Measurements from ENCODE around the gene MRTFA.
"Not testable (repeated sequence)": the region's sequence is repeated elsewhere in the genome, so short reads cannot be mapped to it uniquely, and the experiment has no call there.

MRTFA gene

GRCh38 chr22:40607506-40607905 lies 29.0 kb downstream of the MRTFA start:
- Histone ChIP-seq H3K4me1 (ENCODE audit: control insufficient read depth in 1 of 2, insufficient read depth in 2 of 2, low read length in 2 of 2) (peaks cover 0 to 31% of the 10 kb centered on the region in 2 donors), H3K4me3 (ENCODE audit: low read depth in 1 of 2, low read length in 2 of 2) (no peak overlapping the region)

GRCh38 chr22:40606306-40606705 lies 30.2 kb downstream of the MRTFA start:
- H3K4me3 ChIP-seq (ENCODE audit: low read depth in 1 of 2, low read length in 2 of 2) = no peak overlapping the region
- peaks cover 0 to 35% of the 10 kb centered on the region in 2 donors for H3K4me1 ChIP-seq (ENCODE audit: control insufficient read depth in 1 of 2, insufficient read depth in 2 of 2, low read length in 2 of 2)
- H3K9me3 ChIP-seq (ENCODE audit: control insufficient read depth in 1 of 2, low read length in 2 of 2) = no peaks in the 10 kb centered on the region
- no peaks in the 10 kb centered on the region for H3K27me3 ChIP-seq (ENCODE audit: low read depth, low read length)
- peak overlapping the region; percentile 32 for H3K27ac ChIP-seq (ENCODE audit: low read length)
- H3K36me3 ChIP-seq (ENCODE audit: control insufficient read depth in 1 of 2, insufficient read depth in 2 of 2, low read length in 2 of 2) = no peaks in the 10 kb centered on the region

More at GRCh38 chr22:40607506-40607905, 29.0 kb downstream of the MRTFA start:
- H3K27ac ChIP-seq (ENCODE audit: low read length) = no peak overlapping the region
- H3K36me3 ChIP-seq (ENCODE audit: control insufficient read depth in 1 of 2, insufficient read depth in 2 of 2, low read length in 2 of 2) = no peaks in the 10 kb centered on the region
- no peaks in the 10 kb centered on the region for H3K9me3 ChIP-seq (ENCODE audit: control insufficient read depth in 1 of 2, low read length in 2 of 2)
- no peaks in the 10 kb centered on the region for H3K27me3 ChIP-seq (ENCODE audit: low read depth, low read length)

- Histone ChIP-seq H3K4me3 (ENCODE audit: low read depth in 1 of 2, low read length in 2 of 2) (no peak overlapping the region), H3K9me3 (ENCODE audit: control insufficient read depth in 1 of 2, low read length in 2 of 2) (no peaks in the 10 kb centered on the region), H3K27ac (ENCODE audit: low read length) (peak overlapping the region; percentile 7), H3K27me3 (ENCODE audit: low read depth, low read length) (no peaks in the 10 kb centered on the region), H3K36me3 (ENCODE audit: control insufficient read depth in 1 of 2, insufficient read depth in 2 of 2, low read length in 2 of 2) (no peaks in the 10 kb centered on the region), H3K4me1 (ENCODE audit: control insufficient read depth in 1 of 2, insufficient read depth in 2 of 2, low read length in 2 of 2) (peaks cover 0 to 35% of the 10 kb centered on the region in 2 donors)
These were observed 30.8 kb downstream of the MRTFA start for GRCh38 chr22:40605761-40606160.

GRCh38 chr22:40603088-40603605 lies 33.4 kb downstream of the MRTFA start:
- Histone ChIP-seq H3K4me1 (ENCODE audit: control insufficient read depth in 1 of 2, insufficient read depth in 2 of 2, low read length in 2 of 2) (peaks cover 0 to 24% of the 10 kb centered on the region in 2 donors), H3K4me3 (ENCODE audit: low read depth in 1 of 2, low read length in 2 of 2) (no peak overlapping the region), H3K36me3 (ENCODE audit: control insufficient read depth in 1 of 2, insufficient read depth in 2 of 2, low read length in 2 of 2) (no peaks in the 10 kb centered on the region), H3K27me3 (ENCODE audit: low read depth, low read length) (no peaks in the 10 kb centered on the region), H3K9me3 (ENCODE audit: control insufficient read depth in 1 of 2, low read length in 2 of 2) (no peaks in the 10 kb centered on the region), H3K27ac (ENCODE audit: low read length) (no peak overlapping the region)

DNA sequence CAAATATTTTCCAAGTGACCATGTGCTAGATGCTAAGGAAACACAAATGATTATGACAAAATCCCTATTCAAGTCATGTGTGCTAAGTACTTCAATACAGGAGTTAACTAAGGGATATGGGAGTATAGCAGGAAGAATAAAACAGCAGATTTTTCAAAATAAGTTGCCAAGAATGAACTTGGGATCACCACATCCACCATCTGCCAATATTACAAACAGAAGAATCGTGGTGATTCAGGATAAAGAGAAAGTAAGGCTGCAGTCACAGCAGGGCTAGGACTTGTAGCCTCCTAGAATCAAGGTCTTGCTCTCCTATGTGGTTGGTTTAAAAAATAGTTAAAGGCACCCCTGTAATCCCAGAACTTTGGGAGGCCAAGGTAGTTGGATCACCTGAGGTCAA lies 34.3 kb downstream of the MRTFA start:
- Histone ChIP-seq H3K4me3 (ENCODE audit: low read depth in 1 of 2, low read length in 2 of 2) (no peak overlapping the region), H3K27ac (ENCODE audit: low read length) (no peak overlapping the region), H3K36me3 (ENCODE audit: control insufficient read depth in 1 of 2, insufficient read depth in 2 of 2, low read length in 2 of 2) (no peaks in the 10 kb centered on the region), H3K4me1 (ENCODE audit: control insufficient read depth in 1 of 2, insufficient read depth in 2 of 2, low read length in 2 of 2) (peaks cover 0 to 31% of the 10 kb centered on the region in 2 donors), H3K9me3 (ENCODE audit: control insufficient read depth in 1 of 2, low read length in 2 of 2) (no peaks in the 10 kb centered on the region), H3K27me3 (ENCODE audit: low read depth, low read length) (no peaks in the 10 kb centered on the region)

DNA sequence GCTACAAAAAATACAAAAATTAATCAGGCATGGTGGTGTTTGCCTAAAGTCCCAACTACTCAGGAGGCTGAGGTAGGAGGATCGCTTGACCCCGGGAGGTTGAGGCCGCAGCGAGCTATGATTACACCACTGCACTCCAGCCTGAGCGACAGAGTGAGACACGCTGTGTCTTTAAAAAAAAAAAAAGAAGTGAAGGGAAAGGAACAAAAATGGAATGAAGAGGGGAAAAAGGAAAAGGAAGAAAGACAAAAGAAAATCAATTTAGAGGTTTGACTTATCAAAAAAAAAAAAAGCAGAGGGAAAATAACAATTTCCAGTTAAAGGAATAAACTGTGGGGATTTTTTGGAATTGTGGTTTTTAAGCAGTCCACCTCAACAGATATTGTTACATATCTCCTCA lies 36.8 kb downstream of the MRTFA start:
- Histone ChIP-seq H3K36me3 (ENCODE audit: control insufficient read depth in 1 of 2, insufficient read depth in 2 of 2, low read length in 2 of 2) (no peaks in the 10 kb centered on the region), H3K4me1 (ENCODE audit: control insufficient read depth in 1 of 2, insufficient read depth in 2 of 2, low read length in 2 of 2) (peaks cover 0 to 35% of the 10 kb centered on the region in 2 donors), H3K27me3 (ENCODE audit: low read depth, low read length) (no peaks in the 10 kb centered on the region), H3K27ac (ENCODE audit: low read length) (no peak overlapping the region), H3K9me3 (ENCODE audit: control insufficient read depth in 1 of 2, low read length in 2 of 2) (no peaks in the 10 kb centered on the region), H3K4me3 (ENCODE audit: low read depth in 1 of 2, low read length in 2 of 2) (no peak overlapping the region)

DNA sequence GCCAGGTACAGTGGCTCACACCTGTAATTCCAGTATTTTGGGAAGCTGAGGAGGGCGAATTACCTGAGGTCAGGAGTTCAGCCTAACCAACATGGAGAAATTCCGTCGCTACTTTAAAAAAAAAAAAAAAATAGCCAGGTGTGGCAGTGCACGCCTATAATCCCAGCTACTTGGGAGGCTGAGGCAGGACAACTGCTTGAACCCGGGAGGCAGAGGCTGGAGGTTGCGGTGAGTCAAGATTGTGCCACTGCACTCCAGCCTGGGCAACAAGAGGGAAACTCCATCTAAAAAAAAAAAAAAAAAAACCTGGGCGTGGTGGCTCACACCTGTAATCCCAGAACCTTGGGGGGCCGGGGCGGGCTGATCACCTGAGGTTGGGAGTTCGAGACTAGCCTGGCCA lies 37.8 kb downstream of the MRTFA start:
- not testable (repeated sequence) for H3K4me3 ChIP-seq (ENCODE audit: low read depth in 1 of 2, low read length in 2 of 2); H3K9me3 ChIP-seq (ENCODE audit: control insufficient read depth in 1 of 2, low read length in 2 of 2); H3K36me3 ChIP-seq (ENCODE audit: control insufficient read depth in 1 of 2, insufficient read depth in 2 of 2, low read length in 2 of 2); H3K27ac ChIP-seq (ENCODE audit: low read length); H3K27me3 ChIP-seq (ENCODE audit: low read depth, low read length)
- peaks cover 0 to 41% of the 10 kb centered on the region in 2 donors for H3K4me1 ChIP-seq (ENCODE audit: control insufficient read depth in 1 of 2, insufficient read depth in 2 of 2, low read length in 2 of 2)

GRCh38 chr22:40597526-40598430 lies 38.7 kb downstream of the MRTFA start:
- Histone ChIP-seq H3K9me3 (ENCODE audit: control insufficient read depth in 1 of 2, low read length in 2 of 2) (no peaks in the 10 kb centered on the region), H3K27ac (ENCODE audit: low read length) (no peak overlapping the region), H3K27me3 (ENCODE audit: low read depth, low read length) (no peaks in the 10 kb centered on the region), H3K4me3 (ENCODE audit: low read depth in 1 of 2, low read length in 2 of 2) (no peak overlapping the region), H3K4me1 (ENCODE audit: control insufficient read depth in 1 of 2, insufficient read depth in 2 of 2, low read length in 2 of 2) (peaks cover 0 to 38% of the 10 kb centered on the region in 2 donors), H3K36me3 (ENCODE audit: control insufficient read depth in 1 of 2, insufficient read depth in 2 of 2, low read length in 2 of 2) (no peaks in the 10 kb centered on the region)

GRCh38 chr22:40595497-40596234 lies 40.9 kb downstream of the MRTFA start:
- Histone ChIP-seq H3K36me3 (ENCODE audit: control insufficient read depth in 1 of 2, insufficient read depth in 2 of 2, low read length in 2 of 2) (no peaks in the 10 kb centered on the region), H3K27ac (ENCODE audit: low read length) (no peak overlapping the region), H3K27me3 (ENCODE audit: low read depth, low read length) (no peaks in the 10 kb centered on the region), H3K4me1 (ENCODE audit: control insufficient read depth in 1 of 2, insufficient read depth in 2 of 2, low read length in 2 of 2) (peaks cover 0 to 34% of the 10 kb centered on the region in 2 donors), H3K4me3 (ENCODE audit: low read depth in 1 of 2, low read length in 2 of 2) (no peak overlapping the region), H3K9me3 (ENCODE audit: control insufficient read depth in 1 of 2, low read length in 2 of 2) (no peaks in the 10 kb centered on the region)

- Histone ChIP-seq H3K27me3 (ENCODE audit: low read depth, low read length) (no peaks in the 10 kb centered on the region), H3K4me1 (ENCODE audit: control insufficient read depth in 1 of 2, insufficient read depth in 2 of 2, low read length in 2 of 2) (peaks cover 0 to 34% of the 10 kb centered on the region in 2 donors), H3K27ac (ENCODE audit: low read length) (no peak overlapping the region), H3K4me3 (ENCODE audit: low read depth in 1 of 2, low read length in 2 of 2) (no peak overlapping the region), H3K9me3 (ENCODE audit: control insufficient read depth in 1 of 2, low read length in 2 of 2) (no peaks in the 10 kb centered on the region), H3K36me3 (ENCODE audit: control insufficient read depth in 1 of 2, insufficient read depth in 2 of 2, low read length in 2 of 2) (no peaks in the 10 kb centered on the region)
These were observed 41.6 kb downstream of the MRTFA start for GRCh38 chr22:40594924-40595323.

- H3K27ac ChIP-seq (ENCODE audit: low read length) = no peak overlapping the region
- H3K27me3 ChIP-seq (ENCODE audit: low read depth, low read length) = no peaks in the 10 kb centered on the region
- H3K4me3 ChIP-seq (ENCODE audit: low read depth in 1 of 2, low read length in 2 of 2) = no peak overlapping the region
- H3K36me3 ChIP-seq (ENCODE audit: control insufficient read depth in 1 of 2, insufficient read depth in 2 of 2, low read length in 2 of 2) = no peaks in the 10 kb centered on the region
- H3K9me3 ChIP-seq (ENCODE audit: control insufficient read depth in 1 of 2, low read length in 2 of 2) = no peaks in the 10 kb centered on the region
- H3K4me1 ChIP-seq (ENCODE audit: control insufficient read depth in 1 of 2, insufficient read depth in 2 of 2, low read length in 2 of 2) = peaks cover 0 to 34% of the 10 kb centered on the region in 2 donors
These were observed 42.2 kb downstream of the MRTFA start for GRCh38 chr22:40594346-40594745.

Data from muscle layer of duodenum (tissue), 2 donors.